Occipital lobe (tissue), 2 donors: ENCODE measurements around the gene CCDC167. TPM values are rescaled to one million over a fixed set of nuclear protein-coding genes. Genes with fewer than 3 reads are reported as not detected.
A peak's percentile ranks its signal among the peaks of the same experiment; 100 is the strongest.

Source experiments
- DNase-seq: peaks from one replicate; lab custom pipeline; 2025; lab: John Stamatoyannopoulos, UW
- total RNA-seq: library from RNA; depleted of rRNA; stranded (reverse); fragments of >200 nt; gene quantifications from one replicate; pipeline ENCODE4 v1.2.3, GENCODE V29; 2014

CCDC167 gene
- total RNA-seq, 1 donor from 2014 or later: 11.7 TPM

DNA sequence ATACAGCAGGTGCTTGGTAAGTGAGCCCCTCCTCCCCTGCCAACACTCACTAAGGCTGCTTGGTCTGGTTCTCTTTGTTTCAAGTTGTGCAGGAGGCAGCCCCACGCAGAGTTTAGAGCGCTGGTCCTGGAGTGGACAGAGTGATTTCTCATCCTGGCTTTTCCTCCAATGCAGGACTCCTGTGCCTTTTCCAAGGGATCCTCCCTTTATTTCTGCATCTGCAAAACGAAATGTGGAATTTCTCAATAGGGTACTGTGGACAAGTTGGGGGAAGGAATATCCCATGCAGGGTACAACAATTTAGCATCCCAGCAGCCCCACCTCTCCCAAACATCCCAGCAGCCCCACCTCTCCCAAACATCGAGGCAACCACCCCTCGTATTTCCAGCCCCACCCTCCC, 30.6 kb upstream of the CCDC167 start:
- no peak for DNase-seq

GRCh38 chr6:37528541-37528940, 28.8 kb upstream of the CCDC167 start:
- DNase-seq: no peak

GRCh38 chr6:37525460-37526357, 26.0 kb upstream of the CCDC167 start:
- no peak for DNase-seq

DNA sequence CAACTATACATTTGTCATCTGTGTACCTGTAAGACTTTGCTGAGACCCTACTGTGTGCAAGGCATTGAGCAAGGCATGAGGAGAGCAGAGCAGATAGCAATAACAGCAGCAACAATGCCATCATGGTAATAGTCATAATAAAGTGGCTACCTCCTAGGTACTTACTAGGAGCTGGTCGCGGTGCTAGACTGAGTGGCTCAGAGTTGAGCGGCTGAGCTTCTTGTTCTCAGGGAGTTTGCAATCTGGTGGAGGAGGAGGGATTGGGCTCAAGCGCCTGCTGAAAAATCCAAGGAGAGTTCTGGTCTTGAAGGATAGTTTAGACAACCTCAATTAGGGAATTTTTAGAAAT, 25.3 kb upstream of the CCDC167 start:
- no peak for DNase-seq

DNA sequence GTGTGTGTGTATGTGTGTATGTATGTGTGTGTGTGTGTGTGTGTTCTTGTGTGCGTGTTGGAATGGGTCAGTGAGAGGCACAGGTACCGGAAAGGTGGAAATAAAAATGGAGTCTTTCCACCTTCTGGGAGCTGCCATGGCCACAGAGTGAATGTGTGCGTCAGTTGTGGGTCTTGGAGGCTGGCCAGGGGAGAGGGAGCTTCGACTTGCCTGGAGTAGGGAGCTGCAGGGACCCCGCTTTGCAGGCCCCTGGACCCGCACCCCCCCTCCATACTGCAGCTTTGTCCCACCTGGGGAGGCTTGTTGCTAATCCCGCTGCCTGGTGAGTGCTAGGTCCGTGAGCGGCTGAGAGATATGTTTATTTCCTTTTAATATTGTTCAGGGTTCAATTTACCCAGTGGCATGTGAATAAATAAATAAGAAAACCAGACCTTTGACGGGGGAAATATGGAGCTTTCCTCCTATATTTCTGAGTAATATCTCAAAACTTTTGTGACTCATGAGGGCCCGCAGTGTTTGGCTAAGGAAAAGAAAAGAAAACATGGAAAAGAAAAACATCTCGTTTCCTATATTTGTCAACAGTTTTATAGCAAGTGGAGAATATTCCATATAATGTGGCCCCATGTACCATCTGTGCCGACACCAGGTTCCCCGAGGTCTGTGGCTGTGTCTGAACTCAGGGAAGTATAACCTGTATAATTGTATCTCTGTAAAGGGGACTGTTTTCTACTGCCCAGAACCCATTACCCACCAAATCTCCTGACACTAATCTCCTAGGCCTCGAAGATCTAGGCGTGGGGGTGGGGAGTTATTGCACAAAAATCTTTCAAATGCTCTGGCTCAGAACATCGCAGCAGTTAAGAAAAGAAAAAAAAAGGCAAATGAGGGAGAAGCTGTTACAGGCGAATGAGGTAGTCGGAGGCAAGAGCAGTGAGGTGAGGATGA, 24.6 kb upstream of the CCDC167 start:
- DNase-seq: no peak

DNA sequence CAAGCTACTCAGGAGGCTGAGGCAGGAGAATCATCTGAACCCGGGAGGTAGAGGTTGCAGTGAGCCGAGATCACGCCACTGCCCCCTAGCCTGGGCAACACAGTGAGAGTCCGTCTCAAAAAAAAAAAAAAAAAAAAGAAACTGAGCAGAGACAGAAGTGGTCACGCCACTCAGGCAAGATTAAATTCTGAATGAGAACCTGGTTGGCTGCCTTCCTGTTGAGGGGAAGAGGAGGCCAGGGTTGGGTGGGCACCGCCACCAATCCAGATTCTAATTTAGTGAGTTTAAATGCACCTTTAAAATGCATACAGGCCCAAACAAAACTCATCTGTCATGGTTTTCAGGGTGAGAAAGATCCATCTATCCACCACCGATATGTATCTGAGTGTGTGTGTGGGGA, 23.7 kb upstream of the CCDC167 start:
- no peak for DNase-seq

GRCh38 chr6:37522836-37523235, 23.1 kb upstream of the CCDC167 start:
- no peak for DNase-seq

GRCh38 chr6:37521674-37522073, 22.0 kb upstream of the CCDC167 start:
- no peak for DNase-seq

GRCh38 chr6:37520926-37521325, 21.2 kb upstream of the CCDC167 start:
- no peak for DNase-seq

- DNase-seq: no peak
Measured at GRCh38 chr6:37519461-37519860, 19.8 kb upstream of the CCDC167 start.

GRCh38 chr6:37518116-37518515, 18.4 kb upstream of the CCDC167 start:
- DNase-seq: no peak

DNA sequence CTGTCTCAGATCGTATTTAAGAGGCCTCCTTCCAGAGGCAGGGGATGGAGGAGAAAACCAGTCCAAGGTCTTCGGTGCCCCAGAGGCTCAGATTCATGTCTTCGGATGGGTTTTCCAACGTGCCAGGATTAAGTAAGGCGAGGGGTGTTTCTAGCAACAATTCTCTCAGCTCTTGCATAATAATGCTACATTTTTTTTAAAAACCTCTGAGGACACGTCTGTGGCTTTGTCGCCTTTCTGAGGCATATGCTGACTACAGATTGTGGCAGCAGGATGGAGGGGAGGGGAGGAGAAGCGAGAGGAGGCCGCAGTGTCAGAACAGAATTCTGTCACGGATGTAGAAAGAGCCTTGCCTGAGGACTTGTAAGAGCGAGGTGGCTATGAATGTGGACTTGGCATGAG, 17.7 kb upstream of the CCDC167 start:
- no peak for DNase-seq

- DNase-seq: no peak
Measured at GRCh38 chr6:37516920-37517405, 17.3 kb upstream of the CCDC167 start.

DNA sequence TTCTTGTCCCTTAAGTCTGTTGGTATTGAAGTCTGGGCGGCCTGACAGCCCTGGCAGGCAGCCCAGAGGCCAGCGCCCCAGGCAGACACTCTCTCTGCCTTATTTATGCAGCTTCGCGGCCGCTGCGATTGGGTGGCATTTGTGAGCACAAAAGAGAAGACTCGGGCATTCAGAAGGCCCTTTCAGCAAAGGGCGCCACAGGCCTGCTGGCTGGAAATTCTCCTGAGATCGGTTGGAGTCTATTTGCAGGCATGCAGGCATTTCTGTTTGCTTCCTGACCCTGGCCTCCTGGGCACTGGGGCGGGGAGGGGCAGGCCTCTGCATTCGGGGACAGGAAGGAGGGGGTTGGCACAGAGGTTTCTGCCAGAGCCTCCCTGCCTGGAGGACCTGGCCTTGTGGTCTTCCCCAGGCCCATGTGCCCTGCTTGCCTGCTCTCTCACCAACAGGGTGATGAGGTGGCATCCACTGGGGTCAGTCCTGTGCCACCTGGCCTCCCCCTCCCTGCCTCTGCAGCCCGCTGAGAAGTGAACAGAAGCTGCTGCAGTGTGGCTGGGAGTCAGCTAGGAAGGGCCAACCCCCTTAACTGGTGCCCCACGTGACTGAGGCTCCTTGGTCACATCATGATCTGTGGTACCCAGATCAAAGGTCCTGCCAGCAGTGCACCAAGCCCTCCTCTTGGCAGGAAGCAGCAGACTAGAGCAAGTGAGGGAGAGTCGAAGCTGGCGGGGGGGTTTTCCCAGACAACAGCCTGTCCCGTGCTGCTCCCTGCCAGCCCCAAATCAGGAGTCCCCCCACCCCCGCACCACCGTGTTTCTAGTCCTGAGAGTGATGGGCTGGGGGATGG, 16.6 kb upstream of the CCDC167 start:
- DNase-seq: peak; percentile 32

DNA sequence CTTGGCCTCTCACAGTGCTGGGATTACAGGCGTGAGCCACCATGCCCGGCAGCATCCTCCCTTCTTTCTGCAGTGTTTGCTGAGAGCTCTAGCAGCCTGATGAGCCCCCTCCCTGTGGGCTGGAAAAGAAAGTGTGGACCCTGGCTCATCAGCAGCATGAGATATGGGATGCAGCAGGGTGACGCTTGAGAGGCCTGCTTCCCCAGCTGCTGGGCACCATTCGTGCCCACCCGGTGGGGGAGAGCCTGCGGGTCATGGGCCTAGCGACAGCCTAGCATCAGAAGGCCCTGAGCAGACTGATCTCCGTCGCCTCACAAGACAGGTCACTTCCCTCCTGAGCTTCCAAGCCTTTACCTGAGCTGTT, 16.0 kb upstream of the CCDC167 start:
- DNase-seq: no peak

GRCh38 chr6:37514837-37515236, 15.1 kb upstream of the CCDC167 start:
- DNase-seq: no peak

- no peak for DNase-seq
Measured at GRCh38 chr6:37514321-37514771, 14.7 kb upstream of the CCDC167 start.

GRCh38 chr6:37513576-37513975, 13.9 kb upstream of the CCDC167 start:
- DNase-seq: no peak

DNA sequence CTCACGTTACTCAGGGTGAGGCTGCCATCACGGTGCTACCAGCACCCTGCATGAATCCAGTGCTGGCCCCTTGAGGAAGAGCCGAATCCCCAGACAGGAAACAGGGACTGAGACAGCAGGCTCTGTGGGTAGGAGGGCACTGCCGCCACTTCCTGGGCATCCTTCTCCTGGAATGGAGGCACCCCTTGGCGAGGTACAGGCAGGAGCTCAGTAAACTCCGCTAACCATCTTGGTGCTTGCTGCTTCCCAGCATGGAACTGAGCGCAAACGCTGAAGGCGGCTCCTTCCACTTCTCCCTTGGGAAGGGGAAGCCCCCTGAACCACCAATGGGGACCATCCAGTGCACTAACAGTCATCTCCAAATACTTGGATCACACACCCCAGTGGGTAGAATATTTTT, 13.5 kb upstream of the CCDC167 start:
- no peak for DNase-seq

DNA sequence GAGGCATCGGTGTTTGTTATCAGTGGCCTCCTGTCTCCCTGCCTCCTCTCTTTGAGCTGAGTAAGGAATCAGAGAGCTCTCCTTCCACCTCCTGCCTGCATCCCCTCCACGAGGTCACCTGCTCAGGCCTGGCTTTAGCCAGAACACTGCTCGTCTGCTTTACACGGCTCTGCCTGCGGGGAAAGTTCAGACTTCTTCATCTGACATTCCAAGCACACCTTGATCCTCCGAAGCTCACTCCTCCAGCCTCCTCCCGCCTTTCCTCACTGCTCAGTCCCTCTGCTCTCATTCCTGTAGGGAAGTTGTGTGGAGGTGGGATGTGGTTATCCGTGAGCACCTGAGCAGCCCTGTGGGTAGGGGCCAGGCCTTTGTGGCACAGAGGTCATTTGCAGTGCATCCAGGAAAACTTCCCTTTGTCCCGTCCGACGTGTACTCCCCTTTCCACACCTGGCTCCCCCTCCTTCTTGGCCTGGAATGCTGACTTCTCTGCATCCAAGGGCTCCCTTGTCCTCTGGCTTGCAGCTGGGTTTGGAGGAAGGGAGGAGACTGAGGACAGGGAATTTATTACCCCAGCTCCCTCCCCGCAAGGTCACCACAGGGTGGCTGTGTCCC, 12.8 kb upstream of the CCDC167 start:
- no peak for DNase-seq

GRCh38 chr6:37511910-37512399, 12.3 kb upstream of the CCDC167 start:
- no peak for DNase-seq
